H1 (cell line): ENCODE measurements around the gene DNAJB5. TPM values are rescaled to one million over a fixed set of nuclear protein-coding genes. Genes with fewer than 3 reads are reported as not detected.

Source experiments
- CTCF ChIA-PET: fragments of 300-600 bp; sonication (Branson Sonifier 250); formaldehyde crosslinking; loops from one replicate; lab custom pipeline; 2021; ENCODE audit not compliant: partially characterized antibody; lab: Charles Lee
- POLR2A ChIA-PET: fragments of 300-600 bp; sonication (Branson Sonifier 250); formaldehyde crosslinking; loops from one replicate; lab custom pipeline; 2021; ENCODE audit warnings: inconsistent platforms; ENCODE audit not compliant: partially characterized antibody; lab: Charles Lee
- DNase-seq, 2 experiments: peaks; one replicate each; pipeline versions ENCODE4 v3.0.0 to v3.0.0-alpha.2; 2010 to 2022; ENCODE audit warnings: low spot score in 2 of 2, low read depth in 1 of 2, mixed read lengths in 1 of 2
- FAIRE-seq: peaks from 2 replicates; lab custom pipeline; 2011; peaks lifted over from hg19 to GRCh38; lab: Jason Lieb, UNC
- H2AFZ ChIP-seq: 2 replicates; pipeline ENCODE4 v1.8.1; 2012; ENCODE audit warnings: low read length, inconsistent platforms
- H2AK5ac ChIP-seq: 2 replicates; pipeline ENCODE4 v1.6.1; 2013; ENCODE audit warnings: low read depth, low read length
- H2BK120ac ChIP-seq: replicated peaks from 2 replicates; pipeline ENCODE3; 2013; ENCODE audit warnings: low read depth, low read length, inconsistent platforms
- H2BK12ac ChIP-seq: 2 replicates; pipeline ENCODE4 v1.6.1; 2013; ENCODE audit warnings: low read depth, low read length
- H2BK15ac ChIP-seq: 2 replicates; pipeline ENCODE4 v1.6.1; 2013; ENCODE audit warnings: low read length
- H2BK20ac ChIP-seq: 2 replicates; pipeline ENCODE4 v1.6.1; 2013; ENCODE audit warnings: low read length
- H2BK5ac ChIP-seq: 2 replicates; pipeline ENCODE4 v1.6.1; 2013; ENCODE audit warnings: low read depth, low read length
- H3K14ac ChIP-seq: 2 replicates; pipeline ENCODE4 v1.6.1; 2013; ENCODE audit warnings: inconsistent platforms; ENCODE audit not compliant: insufficient read length
- H3K18ac ChIP-seq: 2 replicates; pipeline ENCODE4 v1.6.1; 2013; ENCODE audit warnings: low read length; ENCODE audit errors: extremely low read depth
- H3K23ac ChIP-seq: 2 replicates; pipeline ENCODE4 v1.6.1; 2013; ENCODE audit warnings: inconsistent platforms; ENCODE audit not compliant: insufficient read length
- H3K23me2 ChIP-seq: 2 replicates; pipeline ENCODE4 v1.6.1; 2013; ENCODE audit warnings: low read depth, low read length
- H3K27ac ChIP-seq: 2 replicates; pipeline ENCODE4 v1.6.1; 2011; ENCODE audit warnings: low read depth, low read length, inconsistent platforms
- H3K27me3 ChIP-seq, 4 experiments: replicated peaks in 1 of 4; 1 replicate in 1 of 4; 2 replicates in 3 of 4; pipeline versions ENCODE4 v1.6.1 to v1.8.1; 2011 to 2013; ENCODE audit warnings: low read length in 3 of 4, mild to moderate bottlenecking in 3 of 4, inconsistent platforms in 2 of 4, mixed read lengths in 2 of 4, moderate library complexity in 1 of 4; ENCODE audit not compliant: control insufficient read depth in 3 of 4, insufficient read depth in 3 of 4; ENCODE audit errors: extremely low read depth in 1 of 4
- H3K36me3 ChIP-seq, 4 experiments: 2 replicates each; pipeline versions ENCODE4 v1.6.1 to v1.8.1; 2011 to 2013; ENCODE audit warnings: mild to moderate bottlenecking in 4 of 4, low read length in 3 of 4, moderate library complexity in 2 of 4, control low read depth in 1 of 4, inconsistent platforms in 1 of 4; ENCODE audit not compliant: insufficient read depth in 4 of 4, control insufficient read depth in 2 of 4
- H3K4ac ChIP-seq: replicated peaks from 2 replicates; pipeline ENCODE3; 2013; ENCODE audit warnings: low read length, low read depth, mixed read lengths, inconsistent platforms; ENCODE audit not compliant: insufficient read length
- H3K4me1 ChIP-seq, 4 experiments: replicated peaks in 1 of 4; 1 replicate in 1 of 4; 2 replicates in 3 of 4; pipeline versions ENCODE4 v1.6.1 to v1.8.1; 2011 to 2013; ENCODE audit warnings: low read length in 3 of 4, inconsistent platforms in 2 of 4, mixed read lengths in 1 of 4; ENCODE audit not compliant: insufficient read depth in 4 of 4, control insufficient read depth in 3 of 4
- H3K4me2 ChIP-seq, 2 experiments: 2 replicates each; pipeline versions ENCODE4 v1.6.1 to v1.8.1; 2011 to 2013; ENCODE audit warnings: low read depth in 2 of 2, low read length in 2 of 2, control low read depth in 1 of 2, inconsistent platforms in 1 of 2, mild to moderate bottlenecking in 1 of 2; ENCODE audit not compliant: insufficient read depth in 1 of 2
- H3K4me3 ChIP-seq, 4 experiments: fragments of 200-600, 300-600 bp in 1 of 4; sonication (generic), shearing (Covaris generic), sonication (Bioruptor Twin) in 1 of 4; 2 replicates each; pipeline versions ENCODE4 v1.5.1 to v1.8.1; 2011 to 2016; ENCODE audit warnings: low read length in 4 of 4, low read depth in 3 of 4, control low read depth in 2 of 4, inconsistent platforms in 2 of 4, mild to moderate bottlenecking in 2 of 4, mixed read lengths in 1 of 4, moderate library complexity in 1 of 4; ENCODE audit not compliant: insufficient read depth in 2 of 4; ENCODE audit errors: extremely low read depth in 1 of 4
- H3K56ac ChIP-seq: replicated peaks from 2 replicates; pipeline ENCODE3; 2013; ENCODE audit warnings: low read depth, mild to moderate bottlenecking, mixed read lengths, low read length, inconsistent platforms; ENCODE audit not compliant: insufficient read length
- H3K79me1 ChIP-seq: 2 replicates; pipeline ENCODE4 v1.6.1; 2013; ENCODE audit warnings: low read depth, low read length, control low read depth
- H3K79me2 ChIP-seq, 2 experiments: 2 replicates each; pipeline versions ENCODE4 v1.6.1 to v1.8.1; 2012 to 2013; ENCODE audit warnings: low read length in 2 of 2, mild to moderate bottlenecking in 2 of 2, inconsistent platforms in 1 of 2; ENCODE audit not compliant: insufficient read depth in 2 of 2, control insufficient read depth in 1 of 2
- H3K9ac ChIP-seq, 4 experiments: replicated peaks in 1 of 4; 1 replicate in 1 of 4; 2 replicates in 3 of 4; pipeline versions ENCODE4 v1.6.1 to v1.8.1; 2011 to 2013; ENCODE audit warnings: low read depth in 3 of 4, low read length in 3 of 4, control low read depth in 2 of 4, mild to moderate bottlenecking in 2 of 4, moderate library complexity in 2 of 4, inconsistent platforms in 1 of 4; ENCODE audit errors: extremely low read depth in 1 of 4
- H3K9me3 ChIP-seq, 2 experiments: 2 replicates each; pipeline versions ENCODE4 v1.6.1 to v1.8.1; 2012 to 2013; ENCODE audit warnings: mild to moderate bottlenecking in 2 of 2, moderate library complexity in 2 of 2, control low read depth in 1 of 2, inconsistent platforms in 1 of 2, low read depth in 1 of 2, low read length in 1 of 2, mixed read lengths in 1 of 2; ENCODE audit not compliant: insufficient read depth in 2 of 2
- H4K20me1 ChIP-seq, 2 experiments: replicated peaks in 1 of 2; 2 replicates each; pipeline versions ENCODE3 to v1.8.1; 2011 to 2013; ENCODE audit warnings: inconsistent platforms in 2 of 2, low read length in 2 of 2, mild to moderate bottlenecking in 1 of 2; ENCODE audit not compliant: insufficient read depth in 2 of 2, control insufficient read depth in 1 of 2
- H4K5ac ChIP-seq: 2 replicates; pipeline ENCODE4 v1.6.1; 2013; ENCODE audit warnings: low read length, low read depth, mixed read lengths, inconsistent platforms; ENCODE audit not compliant: insufficient read length
- H4K8ac ChIP-seq: 2 replicates; pipeline ENCODE4 v1.8.0; 2013; ENCODE audit warnings: mild to moderate bottlenecking, moderate library complexity, low read length, inconsistent platforms; ENCODE audit not compliant: insufficient read depth; ENCODE audit errors: extremely low read depth
- H4K91ac ChIP-seq: replicated peaks from 2 replicates; pipeline ENCODE3; 2013; ENCODE audit warnings: low read length, mixed read lengths, inconsistent platforms; ENCODE audit not compliant: insufficient read length
- CBX8 ChIP-seq: fragments of 300-800, 300-1000 bp; sonication (generic); IDR thresholded peaks from 2 replicates; pipeline ENCODE4 v1.7.1; 2016; ENCODE audit warnings: low read depth, low read length, borderline replicate concordance
- CEBPB ChIP-seq: IDR thresholded peaks from 2 replicates; pipeline ENCODE4 v1.6.1; 2012; ENCODE audit warnings: low read depth, low read length
- E2F6 ChIP-seq: IDR thresholded peaks from 2 replicates; pipeline ENCODE4 v1.6.1; 2012; ENCODE audit warnings: inconsistent platforms
- EGR1 ChIP-seq: IDR thresholded peaks from 2 replicates; pipeline ENCODE4 v1.6.1; 2011; ENCODE audit warnings: low read depth, low read length, borderline replicate concordance
- POLR2A ChIP-seq, 2 experiments: IDR thresholded peaks; 1 replicate in 1 of 2; 2 replicates in 1 of 2; pipeline ENCODE4 v1.6.1; 2011; ENCODE audit warnings: low read depth in 2 of 2, low read length in 2 of 2, mild to moderate bottlenecking in 2 of 2; ENCODE audit errors: control extremely low read depth in 1 of 2
- RAD21 ChIP-seq, 2 experiments: IDR thresholded peaks in 1 of 2; conservative IDR thresholded peaks in 1 of 2; 2 replicates each; pipeline ENCODE4 v1.6.1; 2011; ENCODE audit warnings: low read depth in 2 of 2, low read length in 2 of 2, improper control_type of control experiment in 1 of 2, inconsistent platforms in 1 of 2, mild to moderate bottlenecking in 1 of 2, moderate library complexity in 1 of 2
- RBBP5 ChIP-seq: IDR thresholded peaks from 2 replicates; pipeline ENCODE4 v1.7.1; 2012; ENCODE audit warnings: low read depth, mild to moderate bottlenecking, inconsistent platforms, low read length, moderate library complexity, borderline replicate concordance
- RXRA ChIP-seq: IDR thresholded peaks from 2 replicates; pipeline ENCODE4 v1.6.1; 2011; ENCODE audit warnings: low read depth, mild to moderate bottlenecking, low read length, moderate library complexity; ENCODE audit not compliant: insufficient read depth
- SIRT6 ChIP-seq: IDR thresholded peaks from one replicate; pipeline ENCODE4 v1.7.1; 2012; ENCODE audit warnings: low read length, inconsistent platforms
- SUZ12 ChIP-seq: fragments of 200-600 bp; sonication (generic); IDR thresholded peaks from 2 replicates; pipeline ENCODE4 v1.6.1; 2012; ENCODE audit warnings: mild to moderate bottlenecking, inconsistent platforms, low read length, moderate library complexity, mixed read lengths
- TAF1 ChIP-seq: IDR thresholded peaks from 2 replicates; pipeline ENCODE4 v1.6.1; 2011; ENCODE audit warnings: mild to moderate bottlenecking, low read depth, low read length
- TBP ChIP-seq: IDR thresholded peaks from 2 replicates; pipeline ENCODE4 v1.6.1; 2011; ENCODE audit warnings: low read depth, low read length, improper control_type of control experiment
- TEAD4 ChIP-seq: IDR thresholded peaks from 2 replicates; pipeline ENCODE4 v1.6.1; 2012; ENCODE audit warnings: low read depth, low read length, inconsistent platforms, mixed read lengths
- WGBS, 2 experiments: shearing (Covaris generic) in 1 of 2; methylation state at CpG; one replicate each; pipeline versions ENCODE4 v1.1.6 to v1.1.7; 2013 to 2015; ENCODE audit warnings: low lambda C conversion rate in 2 of 2, mixed read lengths in 2 of 2, inconsistent platforms in 1 of 2, low coverage in 1 of 2, missing lambda C conversion rate in 1 of 2; ENCODE audit not compliant: insufficient replicate concordance in 2 of 2, insufficient coverage in 1 of 2, insufficient read length in 1 of 2; ENCODE audit errors: extremely low coverage in 1 of 2, missing lambda C conversion rate in 1 of 2; 5-methylcytosine and 5-hydroxymethylcytosine counted together
- polyA plus RNA-seq, 7 experiments: library from polyadenylated mRNA; depleted of rRNA in 3 of 7; stranded (reverse) in 5 of 7; unstranded in 2 of 7; fragments of >200 nt in 5 of 7; fragments of 200-250 nt in 2 of 7; gene quantifications; 1 replicate in 5 of 7; 2 replicates in 1 of 7; 4 replicates in 1 of 7; pipeline versions ENCODE4 v1.2.1 to v1.2.3, GENCODE V29; 2011 to 2013; ENCODE audit warnings: missing spikeins in 2 of 7, mixed read lengths in 2 of 7
- total RNA-seq: library from RNA; stranded (reverse); fragmentation: NEBNext Ultra II Directional; extraction: Animal tissue kit (Norgen Biotek cat#: 25700); gene quantifications from 2 replicates; pipeline ENCODE4 v1.2.1, GENCODE V29; 2021

The DNAJB5 gene
- total and polyA plus RNA-seq, 2 of the 8 experiments (the other 6 are each of a cell fraction or from before 2014, with no cell fraction given) = 25.0 to 34.1 TPM

GRCh38 chr9:34980181-34980761 lies 9.3 kb upstream of the DNAJB5 start:
- no peak overlapping the region for H3K4ac ChIP-seq
- WGBS, 2 experiments = 79% methylated on average over 11 of the region's 11 CpGs; no CpG with 5 or more reads in 1 of the 2 experiments

More at GRCh38 chr9:34980181-34980761, 9.3 kb upstream of the DNAJB5 start:
- Histone ChIP-seq H3K18ac (no peak overlapping the region), H3K9me3 (no peaks in the 10 kb centered on the region), H2BK12ac (no peak overlapping the region), H3K27me3 (no peaks in the 10 kb centered on the region), H3K4me3 (no peak overlapping the region), H3K4me2 (no peak overlapping the region), H3K9ac (0 out of 7 replicates have a peak overlapping the region, but pooled peaks of 1 of the 4 experiments have one; percentile 36), H4K8ac (peak overlapping the region; percentile 11; the same call in 1 of the 2 replicates), H2AFZ (no peak overlapping the region), H3K36me3 (no peaks in the 10 kb centered on the region), H2AK5ac (no peak overlapping the region), H3K27ac (no peak overlapping the region), H3K79me2 (no peaks in the 10 kb centered on the region), H4K91ac (no peak overlapping the region), H3K23ac (no peak overlapping the region), H2BK20ac (no peak overlapping the region), H2BK15ac (no peak overlapping the region), H3K79me1 (no peaks in the 10 kb centered on the region), H3K23me2 (no peaks in the 10 kb centered on the region), H2BK5ac (no peak overlapping the region), H3K56ac (no peak overlapping the region), H3K14ac (no peak overlapping the region), H4K20me1 (no peaks in the 10 kb centered on the region), H2BK120ac (no peak overlapping the region), H3K4me1 (peaks cover 0 to 4% (median 0%) of the 10 kb centered on the region in 4 experiments; a peak in 2 of 7 replicates), H4K5ac (no peak overlapping the region)
- FAIRE-seq (no peak), DNase-seq (no peak)
- ChIA-PET CTCF (interaction anchor here (1.2 to 8.3 kb wide), 5 partner anchors 13 to 222 kb away, joined by 3 to 108 read pairs (median 9); a partner anchor contains a TSS), POLR2A (no interaction called here)
- no peak for TF ChIP-seq E2F6
- TF ChIP-seq TAF1 = no peak
- no peak for TF ChIP-seq CEBPB
- TF ChIP-seq POLR2A (IDR thresholded peaks at IDR 0.05; ENCODE audit: control extremely low read depth in 1 of 2, low read depth in 2 of 2, low read length in 2 of 2) = no peak
- TF ChIP-seq RBBP5 = no peak
- no peak for TF ChIP-seq TBP
- TF ChIP-seq CBX8 = no peak
- no peak for TF ChIP-seq EGR1
- TF ChIP-seq TEAD4 = no peak
- TF ChIP-seq SIRT6 = no peak
- TF ChIP-seq SUZ12 = no peak
- TF ChIP-seq RXRA = no peak
- no peak for TF ChIP-seq RAD21 (IDR thresholded peaks at IDR 0.05 in 1 of 2, conservative IDR thresholded peaks at IDR 0.05 in 1 of 2; ENCODE audit: low read depth in 2 of 2, low read length in 2 of 2)
